Vagina (tissue), 2 donors: ENCODE measurements around the gene ASPM. TPM values are rescaled to one million over a fixed set of nuclear protein-coding genes. Genes with fewer than 3 reads are reported as not detected.

Source experiments
- DNase-seq, 2 donors: peaks; one replicate each; pipeline ENCODE4 v3.0.0-alpha.2; 2017; ENCODE audit errors: extremely low spot score in 2 of 2
- H3K27ac ChIP-seq: fragments of 200-600 bp; sonication (generic); one replicate; pipeline ENCODE4 v1.5.1; 2019
- H3K27me3 ChIP-seq: fragments of 200-600 bp; sonication (generic); one replicate; pipeline ENCODE4 v1.5.1; 2019
- H3K36me3 ChIP-seq, 2 donors: fragments of 200-600 bp; sonication (generic); one replicate each; pipeline ENCODE4 v1.5.1; 2017 to 2019
- H3K4me1 ChIP-seq: fragments of 200-600 bp; sonication (generic); one replicate; pipeline ENCODE4 v1.5.1; 2019
- H3K4me3 ChIP-seq, 2 donors: fragments of 200-600 bp; sonication (generic); 1 replicate in 1 of 2; 2 replicates in 1 of 2; pipeline ENCODE4 v1.5.1; 2016 to 2019
- H3K9me3 ChIP-seq: fragments of 200-600 bp; sonication (generic); one replicate; pipeline ENCODE4 v1.5.1; 2019
- POLR2A ChIP-seq, 2 donors: fragments of 450-650 bp; IDR thresholded peaks; one replicate each; pipeline ENCODE4 v1.6.1; 2017; ENCODE audit warnings: antibody characterized with exemption in 2 of 2, mild to moderate bottlenecking in 2 of 2, moderate library complexity in 2 of 2
- POLR2AphosphoS5 ChIP-seq, 2 donors: sonication (generic); formaldehyde crosslinking; IDR thresholded peaks; one replicate each; pipeline ENCODE4 v1.9.0; 2017; ENCODE audit warnings: antibody characterized with exemption in 2 of 2, mild to moderate bottlenecking in 2 of 2, low read depth in 1 of 2; ENCODE audit not compliant: insufficient read depth in 1 of 2
- intact Hi-C: fragments of 100-400 bp; cut with DNase I; formaldehyde crosslinking; loops from one replicate; pipeline ENCODE4 v1.15.1; 2023
- total RNA-seq: library from RNA; depleted of rRNA; stranded (reverse); fragments of >200 nt; gene quantifications from one replicate; pipeline ENCODE4 v1.2.3, GENCODE V29; 2016
- TF ChIP-seq, protein P1 (sequence below), 3 experiments: fragments of 450-650 bp in 2 of 3; fragments of 200-600 bp in 1 of 3; sonication (generic) in 1 of 3; IDR thresholded peaks; one replicate each; pipeline ENCODE4 v1.5.1; 2017 to 2019; ENCODE audit warnings: antibody characterized with exemption in 3 of 3, mild to moderate bottlenecking in 2 of 3, moderate library complexity in 2 of 3

The ASPM gene
- total RNA-seq, 1 donor from 2014 or later = 4.2 TPM

DNA sequence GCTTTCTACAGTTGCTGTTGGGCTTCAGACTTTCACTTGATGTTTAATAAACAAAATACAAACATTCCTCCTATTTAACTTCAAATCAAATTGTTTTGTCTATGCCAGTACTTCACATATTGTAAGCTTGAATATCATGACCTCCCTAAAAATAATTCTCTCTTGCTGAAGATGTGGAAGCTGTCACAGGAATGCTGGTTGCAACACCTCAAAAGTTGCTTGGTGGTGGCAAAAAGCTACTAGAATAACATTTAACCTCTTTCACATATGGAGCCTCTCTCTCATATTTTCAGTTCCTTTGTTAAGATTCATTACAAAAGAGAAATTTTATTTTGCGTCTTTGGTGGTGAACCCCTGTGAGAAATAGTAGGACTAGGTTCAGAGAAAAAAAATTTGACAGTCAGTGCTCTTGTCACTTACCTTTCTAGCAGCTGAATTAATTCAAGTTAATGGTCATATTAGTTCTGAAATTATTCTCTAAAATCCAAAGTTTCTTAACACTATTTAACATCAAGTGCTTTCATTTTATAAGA is 53.9 kb downstream of the ASPM start:
- no peak overlapping the region for H3K27ac ChIP-seq
- DNase-seq = no peak
- H3K4me1 ChIP-seq = no peaks in the 10 kb centered on the region
- TF ChIP-seq POLR2AphosphoS5 (IDR thresholded peaks at IDR 0.05; ENCODE audit: insufficient read depth in 1 of 2, low read depth in 1 of 2) (no peak), POLR2A (IDR thresholded peaks at IDR 0.05) (no peak)
- TF ChIP-seq, protein P1, sequence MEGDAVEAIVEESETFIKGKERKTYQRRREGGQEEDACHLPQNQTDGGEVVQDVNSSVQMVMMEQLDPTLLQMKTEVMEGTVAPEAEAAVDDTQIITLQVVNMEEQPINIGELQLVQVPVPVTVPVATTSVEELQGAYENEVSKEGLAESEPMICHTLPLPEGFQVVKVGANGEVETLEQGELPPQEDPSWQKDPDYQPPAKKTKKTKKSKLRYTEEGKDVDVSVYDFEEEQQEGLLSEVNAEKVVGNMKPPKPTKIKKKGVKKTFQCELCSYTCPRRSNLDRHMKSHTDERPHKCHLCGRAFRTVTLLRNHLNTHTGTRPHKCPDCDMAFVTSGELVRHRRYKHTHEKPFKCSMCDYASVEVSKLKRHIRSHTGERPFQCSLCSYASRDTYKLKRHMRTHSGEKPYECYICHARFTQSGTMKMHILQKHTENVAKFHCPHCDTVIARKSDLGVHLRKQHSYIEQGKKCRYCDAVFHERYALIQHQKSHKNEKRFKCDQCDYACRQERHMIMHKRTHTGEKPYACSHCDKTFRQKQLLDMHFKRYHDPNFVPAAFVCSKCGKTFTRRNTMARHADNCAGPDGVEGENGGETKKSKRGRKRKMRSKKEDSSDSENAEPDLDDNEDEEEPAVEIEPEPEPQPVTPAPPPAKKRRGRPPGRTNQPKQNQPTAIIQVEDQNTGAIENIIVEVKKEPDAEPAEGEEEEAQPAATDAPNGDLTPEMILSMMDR (IDR thresholded peaks at IDR 0.05) = no peak
- H3K27me3 ChIP-seq = no peaks in the 10 kb centered on the region
- intact Hi-C loops = no loop called here
- no peaks in the 10 kb centered on the region for H3K36me3 ChIP-seq
- H3K4me3 ChIP-seq = no peak overlapping the region
- no peaks in the 10 kb centered on the region for H3K9me3 ChIP-seq

DNA sequence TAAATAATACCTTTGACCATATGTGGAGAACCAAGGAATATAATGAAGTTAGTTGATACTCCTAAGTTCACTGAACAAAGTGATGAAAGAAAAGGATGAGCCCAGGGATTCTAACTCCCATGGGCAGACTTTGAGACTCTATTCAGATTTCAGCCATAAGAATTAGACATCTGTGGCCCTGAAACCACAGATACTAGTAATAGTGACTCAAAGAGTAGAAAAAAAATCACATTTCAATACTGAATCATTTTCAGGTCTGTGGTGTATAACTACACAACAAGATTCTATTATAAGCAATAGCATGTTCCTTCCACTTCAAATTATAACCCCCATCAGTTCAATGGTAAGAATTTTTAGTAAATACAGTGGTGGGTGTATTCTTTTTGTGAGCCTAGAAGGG is 63.0 kb downstream of the ASPM start:
- no peaks in the 10 kb centered on the region for H3K9me3 ChIP-seq
- no peaks in the 10 kb centered on the region for H3K4me1 ChIP-seq
- H3K36me3 ChIP-seq = no peaks in the 10 kb centered on the region
- no peak for DNase-seq
- intact Hi-C loops = no loop called here
- no peaks in the 10 kb centered on the region for H3K27me3 ChIP-seq
- H3K4me3 ChIP-seq = no peak overlapping the region
- TF ChIP-seq POLR2AphosphoS5 (IDR thresholded peaks at IDR 0.05; ENCODE audit: insufficient read depth in 1 of 2, low read depth in 1 of 2) = no peak
- TF ChIP-seq, protein P1 (IDR thresholded peaks at IDR 0.05) = no peak
- no peak for TF ChIP-seq POLR2A (IDR thresholded peaks at IDR 0.05)
- H3K27ac ChIP-seq = no peak overlapping the region

DNA sequence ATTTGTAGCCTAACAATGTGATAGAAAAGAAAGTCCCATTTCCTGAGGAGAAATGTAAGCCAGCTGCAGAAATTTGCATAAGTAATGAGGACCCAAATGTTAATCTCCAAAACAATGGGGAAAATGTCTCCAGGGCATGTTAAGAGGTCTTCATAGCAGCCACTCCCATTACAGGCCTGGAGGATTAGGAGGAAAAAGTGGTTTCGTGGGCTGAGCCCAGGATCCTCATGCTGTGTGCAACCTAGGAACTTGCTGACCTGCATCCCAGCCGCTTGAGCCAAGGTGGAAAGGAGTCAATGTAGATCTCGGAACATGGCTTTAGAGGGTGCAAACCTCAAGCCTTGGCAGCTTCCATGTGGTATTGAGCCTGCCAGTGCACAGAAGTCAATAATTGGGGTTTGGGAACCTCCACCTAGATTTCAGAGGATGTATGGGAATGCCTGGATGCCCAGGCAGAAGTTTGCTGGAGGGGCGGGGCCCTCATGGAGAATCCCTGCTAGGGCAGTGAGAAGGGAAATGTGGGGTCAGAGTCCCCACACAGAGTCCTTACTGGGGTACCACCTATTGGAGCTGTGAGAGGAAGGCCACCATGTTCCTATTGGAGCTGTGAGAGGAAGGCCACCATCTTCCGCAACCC is 65.2 kb downstream of the ASPM start:
- Histone ChIP-seq H3K4me3 (no peak overlapping the region), H3K36me3 (no peaks in the 10 kb centered on the region), H3K27me3 (no peaks in the 10 kb centered on the region), H3K9me3 (no peaks in the 10 kb centered on the region), H3K4me1 (no peaks in the 10 kb centered on the region), H3K27ac (no peak overlapping the region)
- DNase-seq = no peak
- TF ChIP-seq, protein P1 (IDR thresholded peaks at IDR 0.05) = no peak
- TF ChIP-seq POLR2A (IDR thresholded peaks at IDR 0.05) (no peak), POLR2AphosphoS5 (IDR thresholded peaks at IDR 0.05; ENCODE audit: insufficient read depth in 1 of 2, low read depth in 1 of 2) (no peak)
- intact Hi-C loops = no loop called here

DNA sequence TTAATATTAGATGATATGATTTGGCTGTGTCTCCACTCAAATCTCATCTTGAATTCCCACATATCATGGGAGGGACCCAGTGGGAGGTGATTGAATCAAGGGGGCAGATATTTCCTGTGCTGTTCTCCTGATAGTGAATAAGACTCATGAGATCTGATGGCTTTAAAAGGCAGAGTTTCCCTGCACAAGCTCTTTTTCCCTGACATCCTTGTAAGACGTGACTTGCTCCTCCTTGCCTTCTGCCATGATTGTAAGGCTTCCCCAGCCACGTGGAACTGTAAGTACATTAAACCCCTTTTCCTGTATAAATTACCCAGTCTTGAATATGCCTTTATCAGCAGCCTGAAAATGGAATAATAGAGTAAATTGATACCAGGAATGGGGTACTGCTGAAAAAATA is 66.1 kb downstream of the ASPM start:
- intact Hi-C loops = no loop called here

DNA sequence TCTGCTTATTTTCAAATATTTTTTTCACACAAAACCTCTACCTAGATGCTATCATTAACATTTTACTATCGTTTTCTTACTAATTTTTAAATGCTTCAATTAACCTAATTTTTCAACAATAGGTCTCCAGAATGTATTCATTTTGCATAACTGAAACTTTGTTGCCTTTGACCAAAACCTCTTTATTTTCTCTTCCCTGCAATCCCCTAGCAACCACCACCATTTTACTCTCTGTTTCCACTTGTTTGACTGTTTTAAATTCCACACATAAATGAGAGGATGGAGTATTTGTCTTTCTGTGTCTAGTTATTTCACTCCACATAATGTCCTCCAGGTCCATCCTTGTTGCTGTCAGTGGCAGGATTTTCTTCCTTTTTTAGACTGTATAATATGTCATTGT is 69.9 kb downstream of the ASPM start:
- Histone ChIP-seq H3K4me3 (no peak overlapping the region), H3K9me3 (no peaks in the 10 kb centered on the region), H3K27me3 (no peaks in the 10 kb centered on the region), H3K4me1 (no peaks in the 10 kb centered on the region), H3K27ac (no peak overlapping the region), H3K36me3 (no peaks in the 10 kb centered on the region)
- intact Hi-C loops = no loop called here
- no peak for DNase-seq
- TF ChIP-seq POLR2AphosphoS5 (IDR thresholded peaks at IDR 0.05; ENCODE audit: insufficient read depth in 1 of 2, low read depth in 1 of 2) = no peak
- TF ChIP-seq POLR2A (IDR thresholded peaks at IDR 0.05) = no peak
- TF ChIP-seq, protein P1 (IDR thresholded peaks at IDR 0.05) = no peak

More for the DNA sequence above, 66.1 kb downstream of the ASPM start:
- Histone ChIP-seq H3K36me3 (no peaks in the 10 kb centered on the region), H3K4me1 (no peaks in the 10 kb centered on the region), H3K9me3 (no peaks in the 10 kb centered on the region), H3K27me3 (no peaks in the 10 kb centered on the region), H3K4me3 (no peak overlapping the region), H3K27ac (no peak overlapping the region)
- TF ChIP-seq POLR2AphosphoS5 (IDR thresholded peaks at IDR 0.05; ENCODE audit: insufficient read depth in 1 of 2, low read depth in 1 of 2) (no peak), POLR2A (IDR thresholded peaks at IDR 0.05) (no peak)
- TF ChIP-seq, protein P1 (IDR thresholded peaks at IDR 0.05) = no peak
- DNase-seq = no peak
